HepG2 (cell line): ENCODE data around the gene ZCCHC24. TPM values are rescaled to one million over a fixed set of nuclear protein-coding genes. Genes with fewer than 3 reads are reported as not detected.

Experiments used
- ATAC-seq: fragments of 200-7000 bp; cut with Tn5 transposase; 3 replicates; pipeline ENCODE4 v1.9.1; 2020; ENCODE audit warnings: mild to moderate bottlenecking, moderate library complexity
- BruUV-seq: library from RNA; stranded (reverse); fragments of 400-500 nt; replicated peaks from 2 replicates; lab custom pipeline; 2021; lab: Mats Ljungman, UMichigan
- CTCF ChIA-PET: fragments of 300-600 bp; formaldehyde crosslinking; extraction: SDS; loops from one replicate; lab custom pipeline; 2021; ENCODE audit warnings: low total read pairs, inconsistent platforms, low intra/inter-chr PET ratio; lab: Yijun Ruan, JAX
- POLR2A ChIA-PET: fragments of 350-600 bp; sonication (Branson Sonifier 250); formaldehyde crosslinking; loops from one replicate; lab custom pipeline; 2020; ENCODE audit warnings: antibody characterized with exemption, inconsistent platforms; lab: Yijun Ruan, JAX
- DNase-seq: peaks from one replicate; pipeline ENCODE4 v3.0.0-alpha.2; 2015; ENCODE audit warnings: low spot score
- FAIRE-seq: peaks from 3 replicates; lab custom pipeline; 2011; peaks lifted over from hg19 to GRCh38; lab: Jason Lieb, UNC
- H2AFZ ChIP-seq: one replicate; pipeline ENCODE4 v1.6.1; 2011; ENCODE audit warnings: low read length, inconsistent platforms
- H3K27ac ChIP-seq: fragments of 300-600 bp; 3 replicates; pipeline ENCODE4 v1.8.0; 2011; ENCODE audit warnings: mixed run types, mild to moderate bottlenecking, mixed read lengths, low read length, inconsistent platforms; ENCODE audit not compliant: insufficient read depth; ENCODE audit errors: extremely low read length
- H3K27me3 ChIP-seq, 2 experiments: fragments of 200-600 bp in 1 of 2; 2 replicates in 1 of 2; 3 replicates in 1 of 2; pipeline versions ENCODE4 v1.6.0 to v1.8.0; 2011; ENCODE audit warnings: low read length in 2 of 2, mild to moderate bottlenecking in 2 of 2, moderate library complexity in 2 of 2, inconsistent platforms in 1 of 2; ENCODE audit not compliant: insufficient read depth in 2 of 2, control insufficient read depth in 1 of 2
- H3K36me3 ChIP-seq, 2 experiments: fragments of 200-600 bp in 1 of 2; replicated peaks in 1 of 2; 2 replicates in 1 of 2; 3 replicates in 1 of 2; pipeline versions ENCODE4 v1.5.1 to v1.8.0; 2011; ENCODE audit warnings: low read length in 2 of 2, inconsistent platforms in 1 of 2; ENCODE audit not compliant: insufficient read depth in 2 of 2, control insufficient read depth in 1 of 2
- H3K4me1 ChIP-seq: 2 replicates; pipeline ENCODE4 v1.5.1; 2012; ENCODE audit warnings: low read length, inconsistent platforms; ENCODE audit not compliant: insufficient read depth
- H3K4me2 ChIP-seq: 2 replicates; pipeline ENCODE4 v1.6.0; 2011; ENCODE audit warnings: low read depth, low read length, inconsistent platforms
- H3K4me3 ChIP-seq, 3 experiments: fragments of 200-600 bp in 1 of 3; sonication (generic), shearing (Covaris generic) in 1 of 3; replicated peaks in 1 of 3; 2 replicates each; pipeline ENCODE4 v1.5.1; 2011 to 2016; ENCODE audit warnings: low read length in 3 of 3, inconsistent platforms in 2 of 3, low read depth in 2 of 3, mild to moderate bottlenecking in 2 of 3, control low read depth in 1 of 3, mixed read lengths in 1 of 3; ENCODE audit not compliant: insufficient read depth in 1 of 3
- H3K79me2 ChIP-seq: one replicate; pipeline ENCODE4 v1.6.1; 2011; ENCODE audit warnings: low read length, inconsistent platforms; ENCODE audit not compliant: insufficient read depth
- H3K9ac ChIP-seq: 2 replicates; pipeline ENCODE4 v1.6.0; 2011; ENCODE audit warnings: mild to moderate bottlenecking, low read depth, low read length, inconsistent platforms; ENCODE audit not compliant: insufficient read depth
- H3K9me3 ChIP-seq: 2 replicates; pipeline ENCODE4 v1.5.1; 2012; ENCODE audit warnings: mild to moderate bottlenecking, low read length
- H4K20me1 ChIP-seq: 2 replicates; pipeline ENCODE4 v1.6.0; 2011; ENCODE audit warnings: inconsistent platforms, mild to moderate bottlenecking, low read length, moderate library complexity; ENCODE audit not compliant: insufficient read depth
- RERE ChIP-seq: IDR thresholded peaks from 2 replicates; pipeline ENCODE4 v1.6.1; 2016; ENCODE audit warnings: low read depth, missing genetic modification reagents, missing compliant biosample characterization
- ZBTB7A ChIP-seq: sonication (generic); formaldehyde crosslinking; IDR thresholded peaks from 2 replicates; pipeline ENCODE4 v1.8.0; 2022; ENCODE audit warnings: mild to moderate bottlenecking, missing genetic modification reagents
- WGBS: methylation state at CpG from one replicate; pipeline ENCODE4 v1.1.6; 2017; ENCODE audit warnings: low lambda C conversion rate; 5-methylcytosine and 5-hydroxymethylcytosine counted together
- in situ Hi-C: cut with HindIII; loops from 2 replicates; pipeline ENCODE4 v1.10.0; 2017; ENCODE audit warnings: low pct_unique_long_range_greater_than_20kb; ENCODE audit not compliant: extremely low pct_ligation_motif_present
- intact Hi-C: fragments of 100-400 bp; cut with micrococcal nuclease; formaldehyde crosslinking; loops from one replicate; pipeline ENCODE4 v1.10.0; 2022; ENCODE audit not compliant: unreplicated experiment
- polyA plus RNA-seq, 8 experiments: library from polyadenylated mRNA; depleted of rRNA in 3 of 8; stranded (reverse) in 7 of 8; unstranded in 1 of 8; fragments of >200 nt; fragmentation: Illumina TruSeq in 4 of 8; extraction: Trizol in 4 of 8; gene quantifications; 2 replicates each; pipeline versions ENCODE4 v1.2.1 to v1.2.3, GENCODE V29; 2011 to 2016; ENCODE audit warnings: low read depth in 4 of 8, missing spikeins in 1 of 8, mixed read lengths in 1 of 8; ENCODE audit not compliant: insufficient read depth in 1 of 8
- total RNA-seq, 5 experiments: library from RNA; depleted of rRNA; stranded (reverse); fragments of >200 nt; fragmentation: Illumina TruSeq; extraction: Trizol; gene quantifications; 2 replicates each; pipeline ENCODE4 v1.2.3, GENCODE V29; 2016; ENCODE audit warnings: low read depth in 1 of 5

ZCCHC24 gene
- total and polyA plus RNA-seq, 2 of the 13 experiments (the other 11 are each of a cell fraction or from before 2014, with no cell fraction given), result 3.1 to 7.9 TPM

GRCh38 chr10:79404690-79405131, 40.7 kb downstream of the ZCCHC24 start:
- ATAC-seq (no peak), FAIRE-seq (no peak), DNase-seq (no peak)
- H3K9me3 ChIP-seq, result no peaks in the 10 kb centered on the region
- in situ Hi-C loops (no loop called here), intact Hi-C loops (loop anchor here (5.0 kb wide), 1 partner anchor 43 kb away; the partner anchor contains the start of gene ZCCHC24)
- H3K36me3 ChIP-seq, result no peaks in the 10 kb centered on the region
- ChIA-PET CTCF (no interaction called here), POLR2A (interaction anchor here (1.3 kb wide), 2 partner anchors 25 to 26 kb away, joined by 3 to 4 read pairs; no protein-coding TSS in a partner anchor)
- H3K79me2 ChIP-seq, result no peaks in the 10 kb centered on the region
- no peak overlapping the region for H3K27ac ChIP-seq
- WGBS, result 53% methylated on average over 5 of the region's 5 CpGs
- H3K27me3 ChIP-seq, result no peaks in the 10 kb centered on the region
- no peak overlapping the region for H3K9ac ChIP-seq
- peaks cover 85% of the 10 kb centered on the region for H3K4me1 ChIP-seq
- H2AFZ ChIP-seq, result no peak overlapping the region
- no peaks in the 10 kb centered on the region for H4K20me1 ChIP-seq
- no TSS peak for BruUV-seq
- peak overlapping the region; percentile 84 for H3K4me2 ChIP-seq
- H3K4me3 ChIP-seq, result no peak overlapping the region
- 0 out of 2 replicates have a peak, but pooled peaks have one; percentile 24 for TF ChIP-seq ZBTB7A
- TF ChIP-seq RERE (CRISPR knock-in tag), result no peak
